ENCODE results near the gene CRTAP.
"Not testable (repeated sequence)": the region's sequence is repeated elsewhere in the genome, so short reads cannot be mapped to it uniquely, and the experiment has no call there.

The CRTAP gene

GRCh38 chr3:33113772-33114621 lies at the start of gene CRTAP:
CRTAP (plus strand) TSS chr3:33114014; CDS start chr3:33114078, 64 bp downstream.
- peak; percentile 92 for DNase-seq (ENCODE audit: low spot score)

GRCh38 chr3:33064929-33065328 lies 48.9 kb upstream of the CRTAP start:
- DNase-seq (ENCODE audit: low spot score), result no peak

- DNase-seq (ENCODE audit: low spot score), result no peak
Measured at GRCh38 chr3:33067484-33067883, 46.3 kb upstream of the CRTAP start.

DNA sequence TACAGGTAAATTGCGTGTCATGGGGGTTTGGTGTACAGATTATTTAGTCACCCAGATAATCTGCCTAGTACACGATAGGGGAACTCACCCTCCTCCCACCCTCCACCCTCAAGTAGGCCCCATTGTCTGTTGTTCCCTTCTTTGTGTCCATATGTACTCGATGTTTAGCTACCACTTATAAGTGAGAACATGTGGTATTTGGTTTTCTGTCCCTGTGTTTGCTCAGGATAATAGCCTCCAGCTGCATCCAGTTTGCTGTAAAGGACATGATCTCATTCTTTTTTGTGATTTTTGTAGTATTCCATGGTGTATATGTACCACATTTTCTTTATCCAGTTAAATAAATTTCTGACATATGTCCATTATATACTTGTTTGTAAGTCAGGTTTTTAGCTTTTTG lies 44.0 kb upstream of the CRTAP start:
- not testable (repeated sequence) for DNase-seq (ENCODE audit: low spot score)

GRCh38 chr3:33071181-33071580 lies 42.6 kb upstream of the CRTAP start:
- no peak for DNase-seq (ENCODE audit: low spot score)

- no peak for DNase-seq (ENCODE audit: low spot score)
Measured at GRCh38 chr3:33071946-33072345, 41.9 kb upstream of the CRTAP start.

DNA sequence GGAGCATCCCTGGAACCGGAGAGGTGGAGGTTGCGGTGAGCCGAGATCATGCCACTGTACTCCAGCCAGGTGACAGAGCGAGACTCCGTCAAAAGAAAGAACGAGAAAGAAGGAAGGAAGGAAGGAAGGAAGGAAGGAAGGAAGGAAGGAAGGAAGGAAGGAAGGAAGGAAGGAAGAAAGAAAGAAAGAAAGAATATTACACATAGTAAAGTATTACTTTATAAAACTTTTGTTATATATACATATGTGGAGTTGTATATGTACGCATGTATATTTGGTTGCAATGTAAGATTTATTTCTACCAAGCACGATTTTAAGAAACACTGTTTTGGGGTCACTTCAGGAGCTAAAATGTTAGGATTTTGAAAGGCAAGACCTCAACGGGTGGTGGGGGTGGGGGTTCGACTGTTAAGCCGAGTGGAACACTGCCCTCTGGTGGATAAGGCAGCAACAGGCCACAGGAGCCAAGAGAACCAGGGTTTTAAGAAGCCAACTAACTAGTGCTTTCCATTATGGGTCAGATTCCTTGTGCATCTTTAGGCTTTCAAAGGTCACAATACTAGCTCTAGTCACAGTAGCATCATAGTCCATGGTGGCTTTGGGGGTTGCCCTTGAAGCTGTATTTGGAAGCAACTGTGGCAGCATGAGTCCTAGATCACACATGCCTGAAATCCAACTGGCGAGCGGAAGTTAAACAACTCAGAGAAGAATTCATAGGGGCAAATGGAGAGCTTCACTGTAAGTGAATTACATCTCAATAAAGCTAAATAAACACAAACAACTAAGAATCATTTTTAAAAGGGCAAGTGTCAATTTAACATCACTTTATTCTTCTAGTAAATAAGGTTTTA lies 39.4 kb upstream of the CRTAP start:
- peak; percentile 66 for DNase-seq (ENCODE audit: low spot score)

- no peak for DNase-seq (ENCODE audit: low spot score)
Measured at GRCh38 chr3:33075995-33076394, 37.8 kb upstream of the CRTAP start.

DNA sequence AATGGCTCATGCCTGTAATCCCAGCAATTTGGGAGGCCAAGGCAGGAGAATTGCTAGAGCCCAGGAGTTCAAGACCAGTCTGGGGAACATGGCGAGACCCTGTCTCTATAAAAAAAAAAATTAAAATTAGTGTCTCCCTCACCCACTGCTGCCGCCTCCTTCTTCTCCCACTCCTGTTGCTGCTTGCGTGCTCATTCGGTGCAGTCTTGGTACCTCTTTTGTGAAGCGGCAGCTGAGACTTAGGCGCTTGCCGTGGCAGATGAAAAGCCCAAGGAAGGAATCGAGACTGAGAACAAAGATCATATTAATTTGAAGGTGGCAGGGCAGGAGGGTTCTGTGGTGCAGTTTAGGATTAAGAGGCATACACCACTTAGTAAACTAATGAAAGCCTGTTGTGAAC lies 36.9 kb upstream of the CRTAP start:
- no peak for DNase-seq (ENCODE audit: low spot score)

- DNase-seq (ENCODE audit: low spot score), result no peak
Measured at GRCh38 chr3:33077976-33078375, 35.8 kb upstream of the CRTAP start.

DNA sequence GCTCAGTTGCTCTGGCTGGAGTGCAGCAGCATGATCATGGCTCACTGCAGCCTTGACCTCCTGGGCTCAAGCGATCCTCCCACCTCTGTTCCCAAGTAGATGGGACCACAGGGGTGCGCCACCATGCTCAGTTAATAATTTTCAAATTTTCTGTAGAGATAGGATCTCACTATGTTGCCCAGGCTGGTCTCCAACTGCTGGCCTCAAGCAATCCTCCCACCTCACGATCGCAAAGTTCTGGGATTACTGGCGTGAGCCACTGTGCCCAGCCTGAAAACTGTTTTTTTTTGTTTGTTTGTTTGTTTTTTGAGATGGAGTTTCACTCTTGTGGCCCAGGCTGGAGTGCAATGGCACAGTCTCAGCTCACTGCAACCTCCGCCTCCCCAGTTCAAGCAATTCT lies 34.0 kb upstream of the CRTAP start:
- DNase-seq (ENCODE audit: low spot score), result not testable (repeated sequence)

- no peak for DNase-seq (ENCODE audit: low spot score)
Measured at GRCh38 chr3:33081812-33082211, 32.0 kb upstream of the CRTAP start.

GRCh38 chr3:33083958-33084357 lies 29.9 kb upstream of the CRTAP start:
- DNase-seq (ENCODE audit: low spot score), result no peak

- no peak for DNase-seq (ENCODE audit: low spot score)
Measured at GRCh38 chr3:33088691-33089090, 25.1 kb upstream of the CRTAP start.

DNA sequence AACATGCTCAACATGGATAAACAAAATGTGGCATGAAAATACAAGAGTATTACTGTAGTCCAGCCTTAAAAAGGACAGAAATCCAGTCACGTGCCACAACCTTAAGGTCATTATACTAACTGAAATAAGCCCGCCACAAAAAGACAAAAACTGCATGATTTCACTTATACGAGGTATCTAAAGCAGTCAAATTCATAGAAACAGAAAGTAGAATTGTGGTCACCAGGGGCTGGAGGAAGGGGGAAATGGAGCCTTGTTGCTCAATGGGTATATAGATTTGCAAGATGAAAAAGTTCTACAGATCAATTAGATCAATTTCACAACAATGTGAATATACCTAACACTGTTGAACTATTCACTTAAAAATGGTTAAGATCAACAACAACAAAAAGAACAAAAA lies 24.3 kb upstream of the CRTAP start:
- DNase-seq (ENCODE audit: low spot score), result no peak

DNA sequence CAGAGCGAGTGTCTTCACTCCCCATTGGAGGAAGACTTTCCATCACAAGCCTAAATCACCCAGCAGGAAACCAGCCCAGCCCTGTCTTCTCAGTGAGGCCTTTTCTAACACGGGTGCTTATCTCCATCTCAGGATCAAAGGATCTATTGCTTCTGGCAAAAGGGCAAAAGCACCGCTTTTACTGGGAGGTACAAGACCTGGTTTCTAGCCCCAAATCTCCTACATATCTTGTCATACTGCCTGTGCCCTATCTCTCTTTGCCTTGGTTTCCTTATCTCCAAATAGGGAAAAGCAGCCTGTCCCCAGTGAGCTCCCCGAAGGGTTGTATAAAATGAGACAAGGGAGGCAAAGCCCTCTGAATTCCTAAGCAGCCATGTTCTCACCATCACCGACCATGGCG lies 22.1 kb upstream of the CRTAP start:
- no peak for DNase-seq (ENCODE audit: low spot score)

- DNase-seq (ENCODE audit: low spot score), result no peak
Measured at GRCh38 chr3:33092496-33093254, 21.1 kb upstream of the CRTAP start.

DNA sequence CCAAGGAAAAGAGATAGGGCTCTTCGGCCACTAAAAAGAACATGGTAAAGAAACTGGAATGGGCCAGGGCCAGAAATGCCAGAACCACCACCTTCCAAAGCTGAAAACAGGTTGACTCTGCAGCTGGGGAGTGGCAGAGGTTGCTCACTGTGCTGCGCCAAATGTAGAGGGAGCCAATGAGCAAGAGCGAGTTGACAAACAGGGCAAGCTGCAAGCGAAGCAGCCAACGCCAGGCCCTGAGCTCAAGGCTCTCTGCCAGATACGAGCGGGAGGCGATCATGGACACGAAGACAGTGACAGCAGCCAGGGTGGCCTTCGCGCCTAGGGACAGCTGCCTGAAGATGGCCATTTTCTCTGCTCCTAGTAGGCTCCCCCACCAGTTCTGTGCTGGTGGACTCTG lies 20.0 kb upstream of the CRTAP start:
- no peak for DNase-seq (ENCODE audit: low spot score)

GRCh38 chr3:33095436-33095835 lies 18.4 kb upstream of the CRTAP start:
- DNase-seq (ENCODE audit: low spot score), result no peak

DNA sequence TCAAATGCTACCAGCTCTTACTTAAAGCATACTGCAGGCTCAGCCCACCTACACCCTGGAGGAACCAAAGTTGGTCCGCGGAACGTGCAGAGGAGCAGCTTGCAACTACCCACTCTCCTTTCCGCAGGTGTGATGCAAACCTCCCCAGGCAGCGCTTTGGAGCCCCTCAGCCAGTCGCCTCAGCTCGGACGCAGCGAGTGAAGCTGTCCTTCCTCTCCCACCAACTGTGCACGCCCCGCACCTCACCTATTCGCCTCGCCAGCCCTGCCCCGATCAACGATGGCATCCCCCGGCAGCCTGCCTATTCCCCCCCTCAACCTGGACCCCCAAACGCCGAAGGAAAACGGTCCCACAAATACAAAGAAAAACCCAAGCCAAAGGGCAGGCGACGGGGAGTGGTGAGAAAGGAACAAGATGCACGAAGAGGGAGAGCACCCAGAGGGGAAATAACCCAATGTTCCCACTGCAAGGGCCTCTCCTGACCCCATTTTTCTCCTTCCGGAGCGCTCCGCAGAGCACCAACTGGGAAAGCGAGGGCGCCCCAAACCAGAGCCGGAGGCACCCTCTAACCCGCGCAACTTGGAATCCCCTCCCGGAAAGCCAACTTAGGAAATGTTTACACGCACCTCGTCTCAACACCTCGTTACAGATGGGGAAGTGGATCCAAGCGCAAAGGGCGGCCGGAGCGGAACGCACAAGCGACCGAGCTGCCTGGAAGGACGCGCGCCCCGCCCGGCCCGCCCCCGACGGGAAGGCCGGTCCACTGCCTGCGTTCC lies 17.5 kb upstream of the CRTAP start:
- peak; percentile 42 for DNase-seq (ENCODE audit: low spot score)

GRCh38 chr3:33099109-33099645 lies 14.6 kb upstream of the CRTAP start:
- DNase-seq (ENCODE audit: low spot score), result no peak
